Right lobe of liver (tissue), 4 donors: ENCODE data around the gene ARHGEF18.
"Not testable (repeated sequence)": the region's sequence is repeated elsewhere in the genome, so short reads cannot be mapped to it uniquely, and the experiment has no call there.

Experiments used
- POLR2A ChIP-seq: fragments of 450-650 bp; IDR thresholded peaks from one replicate; pipeline ENCODE4 v1.6.1; 2017; ENCODE audit warnings: antibody characterized with exemption, mild to moderate bottlenecking
- TF ChIP-seq, protein P1 (sequence below), 4 donors: fragments of 200-600 bp in 3 of 4; fragments of 450-650 bp in 1 of 4; IDR thresholded peaks; one replicate each; pipeline versions ENCODE4 v1.5.1 to v1.8.0; 2016 to 2022; ENCODE audit warnings: antibody characterized with exemption in 4 of 4, mild to moderate bottlenecking in 2 of 4
- donor health status: DM: no; HTN: no; CAD: no.
- donor health status: DM: no; HTN: no; CAD: no.
- donor health status: DM: no; HTN: yes; CAD: no.

DNA sequence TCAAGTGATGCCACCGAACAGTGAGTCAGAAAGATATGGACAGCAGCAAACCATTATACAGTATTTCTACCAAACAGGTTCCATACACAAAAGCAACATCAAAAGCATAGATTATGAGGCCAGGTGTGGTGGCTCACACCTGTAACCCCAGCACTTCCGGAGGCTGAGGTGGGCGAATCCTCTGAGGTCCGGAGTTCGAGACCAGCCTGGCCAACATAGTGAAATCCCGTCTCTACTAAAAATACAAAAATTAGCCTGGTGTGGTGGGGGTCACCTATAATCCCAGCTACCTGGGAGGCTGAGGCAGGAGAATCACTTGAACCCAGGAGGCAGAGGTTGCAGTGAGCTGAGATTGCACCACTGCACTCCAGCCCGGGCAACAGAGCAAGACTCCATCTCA is 1.7 kb upstream of the ARHGEF18 start:
- TF ChIP-seq, protein P1, sequence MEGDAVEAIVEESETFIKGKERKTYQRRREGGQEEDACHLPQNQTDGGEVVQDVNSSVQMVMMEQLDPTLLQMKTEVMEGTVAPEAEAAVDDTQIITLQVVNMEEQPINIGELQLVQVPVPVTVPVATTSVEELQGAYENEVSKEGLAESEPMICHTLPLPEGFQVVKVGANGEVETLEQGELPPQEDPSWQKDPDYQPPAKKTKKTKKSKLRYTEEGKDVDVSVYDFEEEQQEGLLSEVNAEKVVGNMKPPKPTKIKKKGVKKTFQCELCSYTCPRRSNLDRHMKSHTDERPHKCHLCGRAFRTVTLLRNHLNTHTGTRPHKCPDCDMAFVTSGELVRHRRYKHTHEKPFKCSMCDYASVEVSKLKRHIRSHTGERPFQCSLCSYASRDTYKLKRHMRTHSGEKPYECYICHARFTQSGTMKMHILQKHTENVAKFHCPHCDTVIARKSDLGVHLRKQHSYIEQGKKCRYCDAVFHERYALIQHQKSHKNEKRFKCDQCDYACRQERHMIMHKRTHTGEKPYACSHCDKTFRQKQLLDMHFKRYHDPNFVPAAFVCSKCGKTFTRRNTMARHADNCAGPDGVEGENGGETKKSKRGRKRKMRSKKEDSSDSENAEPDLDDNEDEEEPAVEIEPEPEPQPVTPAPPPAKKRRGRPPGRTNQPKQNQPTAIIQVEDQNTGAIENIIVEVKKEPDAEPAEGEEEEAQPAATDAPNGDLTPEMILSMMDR (IDR thresholded peaks at IDR 0.05): not testable (repeated sequence)
- TF ChIP-seq POLR2A: not testable (repeated sequence)
